Endothelial cell (in vitro differentiated cells): ENCODE data around the gene ADAMTS2. TPM values are rescaled to one million over a fixed set of nuclear protein-coding genes. Genes with fewer than 3 reads are reported as not detected.

Experiments
- DNase-seq: peaks from one replicate; pipeline ENCODE4 v3.0.0; 2021; ENCODE audit warnings: low spot score
- H3K27ac Mint-ChIP-seq: one replicate; pipeline ENCODE4 v1.8.0; 2021; ENCODE audit warnings: mixed read lengths, inconsistent platforms; ENCODE audit not compliant: unreplicated experiment
- H3K27me3 Mint-ChIP-seq: one replicate; pipeline ENCODE4 v1.8.0; 2021; ENCODE audit warnings: mild to moderate bottlenecking, moderate library complexity, mixed read lengths, inconsistent platforms; ENCODE audit not compliant: unreplicated experiment
- H3K36me3 Mint-ChIP-seq: one replicate; pipeline ENCODE4 v1.8.0; 2021; ENCODE audit warnings: mild to moderate bottlenecking, low read depth, mixed read lengths, inconsistent platforms; ENCODE audit not compliant: unreplicated experiment
- H3K4me1 Mint-ChIP-seq: one replicate; pipeline ENCODE4 v1.8.0; 2021; ENCODE audit warnings: mild to moderate bottlenecking, mixed read lengths, inconsistent platforms; ENCODE audit not compliant: unreplicated experiment
- H3K4me3 Mint-ChIP-seq: one replicate; pipeline ENCODE4 v1.8.0; 2021; ENCODE audit warnings: mild to moderate bottlenecking, mixed read lengths, inconsistent platforms; ENCODE audit not compliant: unreplicated experiment
- H3K9me3 Mint-ChIP-seq: one replicate; pipeline ENCODE4 v1.8.0; 2021; ENCODE audit warnings: mixed read lengths, inconsistent platforms; ENCODE audit not compliant: unreplicated experiment
- CTCF ChIP-seq: fragments of 200-600 bp; sonication (generic); IDR thresholded peaks from one replicate; pipeline ENCODE4 v1.5.0; 2021; ENCODE audit warnings: antibody characterized with exemption; ENCODE audit not compliant: unreplicated experiment
- total RNA-seq: library from RNA; stranded (reverse); fragmentation: NEBNext Ultra II Directional; extraction: Animal tissue kit (Norgen Biotek cat#: 25700); gene quantifications from one replicate; pipeline ENCODE4 v1.2.1, GENCODE V29; 2021; ENCODE audit not compliant: unreplicated experiment

The ADAMTS2 gene
- total RNA-seq, 1 donor from 2014 or later: 1.5 TPM

- H3K27ac Mint-ChIP-seq: peak overlapping the region; percentile 64
- H3K9me3 Mint-ChIP-seq: no peaks in the 10 kb centered on the region
- no peaks in the 10 kb centered on the region for H3K4me1 Mint-ChIP-seq
These were observed 33.4 kb upstream of the ADAMTS2 start for GRCh38 chr5:179378441-179379271.

GRCh38 chr5:179378116-179378440, 32.8 kb upstream of the ADAMTS2 start:
- no peak overlapping the region for H3K4me3 Mint-ChIP-seq
- no peaks in the 10 kb centered on the region for H3K4me1 Mint-ChIP-seq
- H3K9me3 Mint-ChIP-seq: no peaks in the 10 kb centered on the region
- TF ChIP-seq CTCF: no peak
- H3K36me3 Mint-ChIP-seq: no peaks in the 10 kb centered on the region
- H3K27ac Mint-ChIP-seq: no peak overlapping the region
- no peak for DNase-seq
- peaks cover 4% of the 10 kb centered on the region for H3K27me3 Mint-ChIP-seq

More at GRCh38 chr5:179378441-179379271, 33.4 kb upstream of the ADAMTS2 start:
- Mint-ChIP-seq H3K4me3 (no peak overlapping the region), H3K27me3 (peaks cover 4% of the 10 kb centered on the region), H3K36me3 (no peaks in the 10 kb centered on the region)
- no peak for DNase-seq
- TF ChIP-seq CTCF: no peak

DNA sequence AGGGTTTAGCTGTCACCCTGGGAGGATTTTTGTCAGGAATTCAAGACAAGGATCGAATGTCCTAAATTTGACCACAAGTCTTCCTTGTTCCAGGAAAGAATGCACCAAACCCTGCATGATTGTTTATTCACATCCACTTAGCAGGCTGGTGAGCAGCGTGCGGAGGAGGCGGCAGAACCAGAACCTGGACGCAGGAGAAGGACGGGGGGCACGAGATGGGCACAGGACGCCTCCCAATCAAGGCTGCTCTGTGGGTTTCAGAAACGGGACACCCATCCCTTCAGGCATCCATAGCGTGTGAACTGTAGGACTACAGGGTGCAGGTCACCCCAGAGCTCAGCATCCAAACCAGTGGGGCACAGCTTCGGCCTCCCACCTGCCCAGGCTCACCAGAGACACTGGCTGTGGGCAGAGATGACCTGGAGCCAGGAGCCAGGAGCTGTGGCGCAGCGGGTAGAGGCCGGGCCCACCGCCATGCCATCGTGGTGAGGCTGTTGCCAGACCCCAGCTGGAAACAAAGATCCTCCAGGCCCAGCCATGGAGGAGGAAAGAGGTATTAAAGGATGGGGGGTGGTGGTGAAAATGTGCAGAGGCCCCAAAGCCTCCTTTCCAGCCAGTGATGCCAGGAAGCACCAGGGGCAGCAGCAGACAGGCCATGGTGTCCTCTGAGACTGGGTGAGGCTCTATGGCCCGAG, 32.3 kb upstream of the ADAMTS2 start:
- H3K4me3 Mint-ChIP-seq: no peak overlapping the region
- H3K27ac Mint-ChIP-seq: no peak overlapping the region
- H3K36me3 Mint-ChIP-seq: no peaks in the 10 kb centered on the region
- no peaks in the 10 kb centered on the region for H3K4me1 Mint-ChIP-seq
- DNase-seq: no peak
- no peak for TF ChIP-seq CTCF
- H3K27me3 Mint-ChIP-seq: peaks cover 4% of the 10 kb centered on the region
- H3K9me3 Mint-ChIP-seq: no peaks in the 10 kb centered on the region

- no peaks in the 10 kb centered on the region for H3K4me1 Mint-ChIP-seq
- TF ChIP-seq CTCF: no peak
- DNase-seq: no peak
- H3K27ac Mint-ChIP-seq: no peak overlapping the region
- no peaks in the 10 kb centered on the region for H3K36me3 Mint-ChIP-seq
- peaks cover 2% of the 10 kb centered on the region for H3K27me3 Mint-ChIP-seq
- no peaks in the 10 kb centered on the region for H3K9me3 Mint-ChIP-seq
- no peak overlapping the region for H3K4me3 Mint-ChIP-seq
These were observed 31.6 kb upstream of the ADAMTS2 start for GRCh38 chr5:179376701-179377420.
